ENCODE data around the gene RNF157. TPM values are rescaled to one million over a fixed set of nuclear protein-coding genes. Genes with fewer than 3 reads are reported as not detected.

Gene RNF157
- polyA plus RNA-seq, 1 experiment: 1.6 TPM

- Histone ChIP-seq H3K27me3 (ENCODE audit: control insufficient read depth, insufficient read depth, low read length) (no peaks in the 10 kb centered on the region), H3K9me3 (ENCODE audit: control insufficient read depth, insufficient read depth, low read length) (no peaks in the 10 kb centered on the region; the same call in 1 of the 2 replicates), H3K4me3 (ENCODE audit: low read depth, low read length) (no peak overlapping the region), H3K27ac (ENCODE audit: low read depth, low read length) (no peak overlapping the region)
- DNase-seq (ENCODE audit: low read depth, low spot score): peak; percentile 50
- ChIA-PET POLR2A (interaction anchor here (0.6 to 1.7 kb wide), 3 partner anchors 15 to 281 kb away, joined by 3 to 9 read pairs (median 5); no protein-coding TSS in a partner anchor), CTCF (interaction anchor here (0.5 to 4.3 kb wide), 50 partner anchors 8 to 272 kb away, joined by 3 to 92 read pairs (median 4); partner anchors contain the start of genes EXOC7, FOXJ1 and UBALD2)
- TF ChIP-seq, protein P1, sequence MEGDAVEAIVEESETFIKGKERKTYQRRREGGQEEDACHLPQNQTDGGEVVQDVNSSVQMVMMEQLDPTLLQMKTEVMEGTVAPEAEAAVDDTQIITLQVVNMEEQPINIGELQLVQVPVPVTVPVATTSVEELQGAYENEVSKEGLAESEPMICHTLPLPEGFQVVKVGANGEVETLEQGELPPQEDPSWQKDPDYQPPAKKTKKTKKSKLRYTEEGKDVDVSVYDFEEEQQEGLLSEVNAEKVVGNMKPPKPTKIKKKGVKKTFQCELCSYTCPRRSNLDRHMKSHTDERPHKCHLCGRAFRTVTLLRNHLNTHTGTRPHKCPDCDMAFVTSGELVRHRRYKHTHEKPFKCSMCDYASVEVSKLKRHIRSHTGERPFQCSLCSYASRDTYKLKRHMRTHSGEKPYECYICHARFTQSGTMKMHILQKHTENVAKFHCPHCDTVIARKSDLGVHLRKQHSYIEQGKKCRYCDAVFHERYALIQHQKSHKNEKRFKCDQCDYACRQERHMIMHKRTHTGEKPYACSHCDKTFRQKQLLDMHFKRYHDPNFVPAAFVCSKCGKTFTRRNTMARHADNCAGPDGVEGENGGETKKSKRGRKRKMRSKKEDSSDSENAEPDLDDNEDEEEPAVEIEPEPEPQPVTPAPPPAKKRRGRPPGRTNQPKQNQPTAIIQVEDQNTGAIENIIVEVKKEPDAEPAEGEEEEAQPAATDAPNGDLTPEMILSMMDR (IDR thresholded peaks at IDR 0.05; ENCODE audit: low read depth, low read length): peak; percentile 95
Observed at GRCh38 chr17:76278952-76279741, 38.9 kb upstream of the RNF157 start.

DNA sequence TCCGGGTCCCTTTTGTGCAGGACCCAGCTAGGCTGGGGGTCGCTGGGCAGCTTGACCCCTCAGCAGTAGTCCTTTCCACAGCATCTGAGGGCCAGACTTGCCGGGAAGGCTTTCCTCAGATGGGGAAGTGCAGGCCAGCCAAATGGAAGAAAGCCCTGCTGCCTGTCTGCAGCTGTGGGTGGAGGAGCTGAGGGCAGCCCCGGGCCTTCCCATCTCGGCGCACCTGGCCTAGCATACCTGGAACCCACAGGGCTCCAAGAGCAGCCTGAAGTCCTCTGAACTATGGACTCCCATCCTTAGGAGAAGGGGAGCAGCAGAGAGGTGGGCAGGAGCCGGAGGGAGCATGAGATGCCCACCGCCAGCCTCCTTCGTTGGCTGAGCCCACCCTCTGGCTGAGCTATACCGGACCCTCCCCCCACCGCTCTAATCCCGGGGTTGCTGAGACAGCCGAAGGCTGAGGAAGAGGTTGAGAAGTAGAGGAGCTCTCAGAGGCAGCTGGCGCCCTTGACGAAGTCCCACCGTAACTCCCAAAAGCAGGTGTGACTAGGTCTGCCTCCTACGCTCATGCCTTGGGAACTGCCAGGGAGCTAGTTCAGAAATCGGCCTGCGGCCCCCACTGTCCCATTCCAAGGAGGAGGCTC, 38.1 kb upstream of the RNF157 start:
- Histone ChIP-seq H3K27me3 (ENCODE audit: control insufficient read depth, insufficient read depth, low read length) (no peaks in the 10 kb centered on the region), H3K4me3 (ENCODE audit: low read depth, low read length) (no peak overlapping the region), H3K27ac (ENCODE audit: low read depth, low read length) (no peak overlapping the region), H3K9me3 (ENCODE audit: control insufficient read depth, insufficient read depth, low read length) (no peaks in the 10 kb centered on the region; the same call in 1 of the 2 replicates)
- CTCF ChIA-PET: interaction anchor here (1.1 to 4.3 kb wide), 7 partner anchors 10 to 264 kb away, joined by 3 to 92 read pairs (median 22); partner anchors contain the start of gene EXOC7
- DNase-seq (ENCODE audit: low read depth, low spot score): no peak
- TF ChIP-seq, protein P1 (IDR thresholded peaks at IDR 0.05; ENCODE audit: low read depth, low read length): no peak
- POLR2A ChIA-PET: interaction anchor here (0.9 kb wide), 1 partner anchor 157 kb away, joined by 3 read pairs; no protein-coding TSS in a partner anchor

- ChIA-PET POLR2A (no interaction called here), CTCF (interaction anchor here (2.9 to 4.3 kb wide), 4 partner anchors 9 to 263 kb away, joined by 20 to 92 read pairs (median 42); no protein-coding TSS in a partner anchor)
- H3K27ac ChIP-seq (ENCODE audit: low read depth, low read length): no peak overlapping the region
- no peaks in the 10 kb centered on the region for H3K27me3 ChIP-seq (ENCODE audit: control insufficient read depth, insufficient read depth, low read length)
- no peak for DNase-seq (ENCODE audit: low read depth, low spot score)
- no peak overlapping the region for H3K4me3 ChIP-seq (ENCODE audit: low read depth, low read length)
- TF ChIP-seq, protein P1 (IDR thresholded peaks at IDR 0.05; ENCODE audit: low read depth, low read length): no peak
- H3K9me3 ChIP-seq (ENCODE audit: control insufficient read depth, insufficient read depth, low read length): no peaks in the 10 kb centered on the region; the same call in 1 of the 2 replicates
Observed at GRCh38 chr17:76277300-76278267, 37.3 kb upstream of the RNF157 start.

DNA sequence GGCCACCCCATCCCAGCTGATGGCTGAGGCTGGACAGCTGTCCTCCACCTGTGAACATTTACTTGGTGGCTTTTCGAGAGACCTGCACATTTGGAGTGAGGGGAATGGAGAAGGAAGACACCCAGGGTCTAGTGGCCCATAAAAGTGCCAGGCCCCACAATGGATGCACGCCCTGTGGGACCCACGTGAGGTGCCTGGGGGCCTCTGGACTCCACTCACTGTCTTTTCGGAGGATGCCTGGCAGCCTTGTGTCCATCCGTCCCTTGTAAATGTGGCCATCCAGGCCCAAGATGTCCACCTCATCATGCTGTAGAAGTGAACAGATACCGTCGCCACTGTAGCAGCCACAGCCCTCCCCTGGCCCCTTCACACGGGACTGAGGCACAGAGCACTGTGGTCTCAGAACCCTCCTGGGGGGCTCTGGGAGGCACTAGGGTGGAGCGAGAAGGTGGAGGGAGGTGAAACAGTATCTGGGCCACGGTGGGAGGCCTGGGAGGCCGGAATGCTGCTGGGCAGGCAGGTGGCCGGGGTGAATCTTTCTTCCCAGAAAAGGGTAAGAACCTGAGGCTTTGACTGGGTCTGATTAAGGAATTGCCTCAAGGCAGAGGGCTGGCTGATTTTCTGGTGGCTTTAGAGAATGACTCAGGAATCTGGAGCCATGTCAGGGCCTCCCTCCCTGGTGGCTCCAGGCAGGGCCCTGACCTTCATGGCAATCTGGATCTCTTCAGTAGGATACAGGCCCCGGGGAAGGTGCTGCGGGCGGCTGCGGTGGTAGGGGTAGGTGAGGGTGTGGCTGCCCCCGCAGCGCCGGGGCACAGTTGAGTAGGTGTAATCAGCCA, 36.4 kb upstream of the RNF157 start:
- Histone ChIP-seq H3K27me3 (ENCODE audit: control insufficient read depth, insufficient read depth, low read length) (no peaks in the 10 kb centered on the region), H3K4me3 (ENCODE audit: low read depth, low read length) (no peak overlapping the region), H3K9me3 (ENCODE audit: control insufficient read depth, insufficient read depth, low read length) (no peaks in the 10 kb centered on the region; the same call in 1 of the 2 replicates), H3K27ac (ENCODE audit: low read depth, low read length) (no peak overlapping the region)
- TF ChIP-seq, protein P1 (IDR thresholded peaks at IDR 0.05; ENCODE audit: low read depth, low read length): no peak
- DNase-seq (ENCODE audit: low read depth, low spot score): no peak
- ChIA-PET POLR2A (no interaction called here), CTCF (no interaction called here)
